HPDE6-E6E7 (cell line): ENCODE data around the gene KLHL33.

Experiments
- DNase-seq: peaks from one replicate; pipeline ENCODE4 v3.0.0; 2011; ENCODE audit warnings: missing footprints; ENCODE audit errors: extremely low spot score

KLHL33 gene

GRCh38 chr14:20416223-20416622 lies 19.7 kb downstream of the KLHL33 start:
- DNase-seq: no peak

- no peak for DNase-seq
Measured at GRCh38 chr14:20415782-20416206, 20.2 kb downstream of the KLHL33 start.

- no peak for DNase-seq
Measured at GRCh38 chr14:20413744-20414082, 22.3 kb downstream of the KLHL33 start.

GRCh38 chr14:20412876-20413743 lies 22.9 kb downstream of the KLHL33 start, which contains the start of gene TEP1:
Gene TEP1 (minus strand): TSS chr14:20413501. CDS start chr14:20408439, 5,062 bp downstream.
- DNase-seq: peak; percentile 87

- DNase-seq: no peak
Measured at GRCh38 chr14:20412411-20412810, 23.6 kb downstream of the KLHL33 start.

GRCh38 chr14:20409226-20409625 lies 26.7 kb downstream of the KLHL33 start:
- DNase-seq: no peak

- DNase-seq: no peak
Measured at GRCh38 chr14:20403521-20403920, 32.4 kb downstream of the KLHL33 start.

GRCh38 chr14:20400965-20401593 lies 34.9 kb downstream of the KLHL33 start:
- peak; percentile 90 for DNase-seq

- DNase-seq: no peak
Measured at GRCh38 chr14:20400589-20400964, 35.4 kb downstream of the KLHL33 start.

GRCh38 chr14:20397511-20397910 lies 38.5 kb downstream of the KLHL33 start:
- DNase-seq: no peak

- no peak for DNase-seq
Measured at GRCh38 chr14:20391505-20391904, 44.5 kb downstream of the KLHL33 start.

- DNase-seq: no peak
Measured at GRCh38 chr14:20388159-20388558, 47.8 kb downstream of the KLHL33 start.

GRCh38 chr14:20387576-20387975 lies 48.4 kb downstream of the KLHL33 start:
- no peak for DNase-seq

- no peak for DNase-seq
Measured at GRCh38 chr14:20386276-20386855, 49.6 kb downstream of the KLHL33 start.

- DNase-seq: no peak
Measured at GRCh38 chr14:20384886-20385285, 51.1 kb downstream of the KLHL33 start.

- no peak for DNase-seq
Measured at GRCh38 chr14:20384321-20384720, 51.6 kb downstream of the KLHL33 start.

- DNase-seq: no peak
Measured at GRCh38 chr14:20383636-20384035, 52.3 kb downstream of the KLHL33 start.

GRCh38 chr14:20383032-20383431 lies 52.9 kb downstream of the KLHL33 start:
- DNase-seq: no peak

- no peak for DNase-seq
Measured at GRCh38 chr14:20382526-20382925, 53.4 kb downstream of the KLHL33 start.

- no peak for DNase-seq
Measured at GRCh38 chr14:20381341-20381740, 54.6 kb downstream of the KLHL33 start.

- DNase-seq: no peak
Measured at GRCh38 chr14:20380681-20381080, 55.3 kb downstream of the KLHL33 start.

GRCh38 chr14:20379743-20380142 lies 56.2 kb downstream of the KLHL33 start:
- DNase-seq: no peak

GRCh38 chr14:20377171-20377570 lies 58.8 kb downstream of the KLHL33 start:
- DNase-seq: no peak
